Measurements from ENCODE around the gene GNAT2.
A peak's percentile ranks its signal among the peaks of the same experiment; 100 is the strongest.

Gene GNAT2

DNA sequence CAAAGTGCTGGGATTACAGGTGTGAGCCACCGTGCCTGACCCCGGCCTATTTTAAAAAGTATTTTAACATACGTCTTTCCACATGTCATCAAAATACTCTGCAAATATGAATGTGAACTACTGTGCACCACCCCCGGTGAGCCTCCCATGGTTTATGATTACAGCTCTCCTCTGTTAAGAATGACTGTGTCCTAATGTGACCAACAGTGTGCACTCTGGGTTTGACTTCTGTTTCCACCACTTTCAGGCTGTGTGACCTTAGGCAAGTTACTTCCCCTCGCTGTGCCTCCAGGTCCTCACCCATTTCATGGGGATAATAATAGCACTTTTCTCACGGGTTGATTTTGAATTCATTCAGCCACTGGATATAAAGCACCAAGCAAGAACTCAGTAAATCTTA, 14.9 kb upstream of the GNAT2 start:
- no peak for DNase-seq (ENCODE audit: low spot score)

DNA sequence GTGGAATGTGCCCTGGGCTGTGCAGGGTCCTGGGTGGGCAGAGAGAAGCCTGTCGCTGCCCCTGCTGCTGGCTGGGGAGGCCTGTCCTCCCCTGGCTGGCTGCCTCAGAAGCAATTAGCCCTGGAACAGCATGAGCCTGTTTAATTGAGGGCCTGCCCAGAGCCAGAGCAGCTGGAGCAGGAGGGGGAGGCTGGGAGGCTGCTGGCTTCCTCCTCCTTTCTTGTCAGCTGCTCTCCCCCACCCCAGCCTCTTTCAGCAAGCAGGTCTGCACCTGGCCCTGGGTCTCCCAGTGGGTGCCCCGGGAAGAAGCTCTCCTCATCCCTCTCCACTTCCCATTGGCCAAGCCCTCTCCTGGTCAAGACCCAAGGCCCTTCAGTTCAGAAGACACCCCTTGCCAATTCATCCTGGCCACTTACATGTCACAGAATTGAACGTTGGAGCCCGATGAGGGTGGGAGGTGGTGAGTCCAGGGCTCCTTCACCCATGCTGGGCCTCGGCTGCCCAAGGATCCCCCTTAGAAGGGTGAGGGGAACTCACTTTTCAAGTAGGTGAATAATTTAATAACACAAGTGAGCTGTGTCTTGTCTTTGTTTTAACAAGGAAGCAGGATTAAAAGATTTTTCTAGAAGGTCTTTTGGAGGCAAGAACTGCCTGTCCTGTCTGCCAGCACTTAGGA, 13.4 kb upstream of the GNAT2 start:
- DNase-seq (ENCODE audit: low spot score): no peak
- TF ChIP-seq, protein P1, sequence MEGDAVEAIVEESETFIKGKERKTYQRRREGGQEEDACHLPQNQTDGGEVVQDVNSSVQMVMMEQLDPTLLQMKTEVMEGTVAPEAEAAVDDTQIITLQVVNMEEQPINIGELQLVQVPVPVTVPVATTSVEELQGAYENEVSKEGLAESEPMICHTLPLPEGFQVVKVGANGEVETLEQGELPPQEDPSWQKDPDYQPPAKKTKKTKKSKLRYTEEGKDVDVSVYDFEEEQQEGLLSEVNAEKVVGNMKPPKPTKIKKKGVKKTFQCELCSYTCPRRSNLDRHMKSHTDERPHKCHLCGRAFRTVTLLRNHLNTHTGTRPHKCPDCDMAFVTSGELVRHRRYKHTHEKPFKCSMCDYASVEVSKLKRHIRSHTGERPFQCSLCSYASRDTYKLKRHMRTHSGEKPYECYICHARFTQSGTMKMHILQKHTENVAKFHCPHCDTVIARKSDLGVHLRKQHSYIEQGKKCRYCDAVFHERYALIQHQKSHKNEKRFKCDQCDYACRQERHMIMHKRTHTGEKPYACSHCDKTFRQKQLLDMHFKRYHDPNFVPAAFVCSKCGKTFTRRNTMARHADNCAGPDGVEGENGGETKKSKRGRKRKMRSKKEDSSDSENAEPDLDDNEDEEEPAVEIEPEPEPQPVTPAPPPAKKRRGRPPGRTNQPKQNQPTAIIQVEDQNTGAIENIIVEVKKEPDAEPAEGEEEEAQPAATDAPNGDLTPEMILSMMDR (IDR thresholded peaks at IDR 0.05; ENCODE audit: extremely low read depth, insufficient read depth, missing control alignments): no peak
- in situ Hi-C loops (cut with MboI; ENCODE audit: low pct_unique_long_range_greater_than_20kb, low sequenced_read_pairs, unreplicated experiment): loop anchor here (5.0 kb wide), 1 partner anchor 86 kb away; the partner anchor contains the start of gene GNAI3

More for the DNA sequence above, 14.9 kb upstream of the GNAT2 start:
- TF ChIP-seq, protein P1 (IDR thresholded peaks at IDR 0.05; ENCODE audit: extremely low read depth, insufficient read depth, missing control alignments): no peak
- in situ Hi-C loops (cut with MboI; ENCODE audit: low pct_unique_long_range_greater_than_20kb, low sequenced_read_pairs, unreplicated experiment): loop anchor here (5.0 kb wide), 1 partner anchor 87 kb away; the partner anchor contains the start of gene GNAI3

DNA sequence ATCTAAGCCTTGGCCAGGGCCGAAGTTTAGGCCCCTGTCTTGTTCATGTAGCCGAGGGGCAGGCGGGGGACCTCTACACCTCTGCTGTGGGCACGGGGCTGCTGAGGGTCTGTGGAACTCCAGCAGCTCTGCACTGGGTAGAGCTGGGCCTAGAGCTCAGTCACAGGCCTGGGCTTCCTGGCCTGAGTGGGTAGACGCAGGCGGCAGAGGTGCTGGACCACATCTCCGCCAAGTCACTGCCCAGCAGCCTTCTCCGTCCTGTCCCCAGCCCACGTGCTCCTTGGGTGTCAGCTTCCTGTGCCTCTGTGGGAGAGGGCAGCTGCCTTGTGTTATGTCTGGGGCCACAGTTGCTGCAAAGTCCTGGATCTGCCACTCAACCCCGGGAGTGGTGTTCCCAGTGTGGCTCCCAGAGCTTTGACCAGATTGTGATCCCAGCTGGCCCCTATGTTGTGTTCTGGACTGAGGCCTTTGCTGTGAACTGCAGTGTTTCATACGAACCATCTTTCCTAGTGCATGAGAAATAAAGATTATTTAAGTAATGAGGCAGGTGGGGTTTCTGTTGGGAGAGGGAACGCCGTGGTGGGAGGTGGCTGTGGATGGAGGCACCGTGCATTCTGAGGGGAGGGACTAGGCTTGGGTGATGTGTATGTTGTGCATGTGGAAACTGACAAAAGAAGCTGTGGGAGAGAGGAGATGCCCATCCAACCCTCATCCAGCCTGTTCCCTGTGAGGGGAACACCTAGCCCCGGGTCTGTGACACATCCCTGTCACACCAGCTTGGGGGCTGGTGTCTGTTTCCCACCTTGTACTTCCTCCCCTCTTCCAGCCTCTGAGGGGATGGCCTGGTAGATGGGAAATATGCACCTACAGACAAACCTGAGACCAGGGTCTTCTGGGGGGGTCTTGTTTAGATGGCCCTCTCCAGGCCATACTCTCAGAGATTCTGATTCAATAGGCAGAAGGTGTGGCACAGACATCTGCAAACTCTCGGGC, 12.4 kb upstream of the GNAT2 start:
- DNase-seq (ENCODE audit: low spot score): no peak
- in situ Hi-C loops (cut with MboI; ENCODE audit: low pct_unique_long_range_greater_than_20kb, low sequenced_read_pairs, unreplicated experiment): loop anchor here (5.0 kb wide), 1 partner anchor 85 kb away; the partner anchor contains the start of gene GNAI3
- TF ChIP-seq, protein P1 (IDR thresholded peaks at IDR 0.05; ENCODE audit: extremely low read depth, insufficient read depth, missing control alignments): no peak

DNA sequence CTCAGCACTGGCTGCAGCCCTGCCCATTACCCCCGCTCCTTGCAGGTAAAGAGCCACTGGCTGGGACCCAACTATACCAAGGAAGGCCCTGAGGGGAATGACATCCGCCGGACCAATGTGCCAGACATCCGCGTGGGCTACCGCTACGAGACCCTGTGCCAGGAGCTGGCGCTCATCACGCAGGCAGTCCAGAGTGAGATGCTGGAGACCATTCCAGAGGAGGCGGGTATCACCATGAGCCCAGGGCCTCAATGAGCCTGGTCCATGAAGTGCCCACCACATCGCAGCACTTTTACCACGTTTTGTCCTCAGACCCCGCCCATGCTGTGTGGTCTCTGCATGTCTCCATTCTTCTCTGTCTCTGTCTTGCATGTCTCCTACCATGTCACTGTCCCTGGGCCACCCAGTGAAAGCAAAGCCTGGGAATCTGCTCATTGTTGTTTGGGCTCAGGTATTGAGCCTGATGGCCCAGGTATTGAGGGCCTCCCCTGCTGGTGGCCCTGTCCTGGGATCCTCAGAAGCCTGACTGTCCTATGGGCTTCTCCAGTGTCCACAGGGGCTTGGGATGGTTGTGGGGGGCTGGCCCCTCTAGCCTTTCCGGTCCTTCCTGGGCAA, 11.6 kb upstream of the GNAT2 start:
- DNase-seq (ENCODE audit: low spot score): no peak
- TF ChIP-seq, protein P1 (IDR thresholded peaks at IDR 0.05; ENCODE audit: extremely low read depth, insufficient read depth, missing control alignments): peak; percentile 3
- in situ Hi-C loops (cut with MboI; ENCODE audit: low pct_unique_long_range_greater_than_20kb, low sequenced_read_pairs, unreplicated experiment): loop anchor here (5.0 kb wide), 1 partner anchor 84 kb away; the partner anchor contains the start of gene GNAI3

DNA sequence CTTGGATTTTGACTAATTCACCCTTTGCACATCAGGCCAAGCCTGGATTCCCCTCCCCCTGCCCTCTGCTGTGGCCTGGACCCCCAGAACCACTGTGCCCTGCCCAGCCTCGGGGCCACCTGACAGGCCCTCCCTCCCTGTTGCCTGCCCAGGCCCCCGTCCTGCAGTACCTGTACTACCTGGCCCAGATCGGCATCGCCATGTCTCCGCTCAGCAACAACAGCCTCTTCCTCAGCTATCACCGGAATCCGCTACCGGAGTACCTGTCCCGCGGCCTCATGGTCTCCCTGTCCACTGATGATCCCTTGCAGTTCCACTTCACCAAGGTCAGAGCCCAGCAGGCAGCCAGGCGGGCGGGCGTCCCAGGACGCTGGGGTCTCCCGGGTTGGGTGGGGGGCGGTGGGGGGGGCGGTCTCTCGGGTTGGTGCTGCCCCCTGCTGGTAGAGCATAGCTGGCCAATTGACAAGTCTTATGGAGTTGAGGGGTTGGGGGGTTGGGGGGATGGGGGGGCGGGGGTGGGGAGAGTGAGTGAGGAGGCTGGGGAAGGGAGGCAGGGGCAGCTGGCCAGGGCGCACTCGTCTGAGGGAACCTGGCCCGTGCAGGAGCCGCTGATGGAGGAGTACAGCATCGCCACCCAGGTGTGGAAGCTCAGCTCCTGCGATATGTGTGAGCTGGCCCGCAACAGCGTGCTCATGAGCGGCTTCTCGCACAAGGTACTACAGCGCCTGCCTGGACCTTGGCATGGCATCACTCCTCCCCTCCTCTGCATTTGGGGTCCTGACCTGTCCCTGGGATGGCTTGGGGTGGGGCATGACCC, 10.9 kb upstream of the GNAT2 start:
- in situ Hi-C loops (cut with MboI; ENCODE audit: low pct_unique_long_range_greater_than_20kb, low sequenced_read_pairs, unreplicated experiment): loop anchor here (5.0 kb wide), 1 partner anchor 83 kb away; the partner anchor contains the start of gene GNAI3

More for the DNA sequence above, 10.9 kb upstream of the GNAT2 start:
- TF ChIP-seq, protein P1 (IDR thresholded peaks at IDR 0.05; ENCODE audit: extremely low read depth, insufficient read depth, missing control alignments): peak; percentile 40
- no peak for DNase-seq (ENCODE audit: low spot score)
